Measurements from ENCODE around the gene TFPT. TPM values are rescaled to one million over a fixed set of nuclear protein-coding genes. Genes with fewer than 3 reads are reported as not detected.
A peak's percentile ranks its signal among the peaks of the same experiment; 100 is the strongest.
"Not testable (repeated sequence)": the region's sequence is repeated elsewhere in the genome, so short reads cannot be mapped to it uniquely, and the experiment has no call there.

Gene TFPT
- polyA plus RNA-seq, 1 experiment, result 18.8 TPM

DNA sequence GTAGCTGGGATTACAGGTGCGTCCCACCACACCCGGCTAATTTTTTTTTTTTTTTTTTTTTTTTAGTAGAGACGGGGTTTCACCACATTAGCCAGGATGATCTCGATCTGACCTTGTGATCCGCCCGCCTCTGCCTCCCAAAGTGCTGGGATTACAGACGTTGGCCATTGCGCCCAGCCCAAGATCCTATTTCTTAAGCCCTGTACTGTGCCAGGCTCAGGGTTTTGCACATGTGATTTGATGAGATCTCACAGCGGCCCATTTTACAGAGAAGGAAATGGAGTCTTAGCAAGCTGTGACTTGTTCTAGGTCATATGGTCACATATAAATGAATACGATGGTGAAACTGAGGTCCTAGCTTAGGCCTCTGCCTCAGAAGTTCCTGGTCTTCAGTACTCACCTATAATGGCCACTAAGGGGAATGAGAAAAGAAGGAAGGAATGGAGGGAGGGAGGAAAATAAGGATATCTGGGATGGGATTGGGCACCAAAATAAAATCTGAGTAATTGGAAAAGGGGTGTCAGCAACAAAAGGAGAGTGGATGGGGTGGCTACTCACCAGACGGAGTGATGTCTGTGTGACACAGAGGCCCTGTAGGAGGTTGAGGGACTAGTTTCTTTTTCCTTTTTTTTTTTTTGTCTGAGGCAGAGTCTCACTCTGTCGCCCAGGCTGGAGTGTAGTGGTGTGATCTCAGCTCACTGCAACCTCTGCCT is 16.1 kb downstream of the TFPT start:
- no peak for DNase-seq (ENCODE audit: low read depth)
- CTCF ChIA-PET, result no interaction called here
- Histone ChIP-seq H3K36me3 (ENCODE audit: control insufficient read depth, insufficient read depth, low read length) (no peaks in the 10 kb centered on the region; the same call in 1 of the 2 replicates), H3K4me3 (ENCODE audit: low read depth, low read length) (no peak overlapping the region), H3K27me3 (ENCODE audit: control insufficient read depth, insufficient read depth, low read length) (no peaks in the 10 kb centered on the region)
- POLR2A ChIA-PET, result no interaction called here
- TF ChIP-seq, protein P1, sequence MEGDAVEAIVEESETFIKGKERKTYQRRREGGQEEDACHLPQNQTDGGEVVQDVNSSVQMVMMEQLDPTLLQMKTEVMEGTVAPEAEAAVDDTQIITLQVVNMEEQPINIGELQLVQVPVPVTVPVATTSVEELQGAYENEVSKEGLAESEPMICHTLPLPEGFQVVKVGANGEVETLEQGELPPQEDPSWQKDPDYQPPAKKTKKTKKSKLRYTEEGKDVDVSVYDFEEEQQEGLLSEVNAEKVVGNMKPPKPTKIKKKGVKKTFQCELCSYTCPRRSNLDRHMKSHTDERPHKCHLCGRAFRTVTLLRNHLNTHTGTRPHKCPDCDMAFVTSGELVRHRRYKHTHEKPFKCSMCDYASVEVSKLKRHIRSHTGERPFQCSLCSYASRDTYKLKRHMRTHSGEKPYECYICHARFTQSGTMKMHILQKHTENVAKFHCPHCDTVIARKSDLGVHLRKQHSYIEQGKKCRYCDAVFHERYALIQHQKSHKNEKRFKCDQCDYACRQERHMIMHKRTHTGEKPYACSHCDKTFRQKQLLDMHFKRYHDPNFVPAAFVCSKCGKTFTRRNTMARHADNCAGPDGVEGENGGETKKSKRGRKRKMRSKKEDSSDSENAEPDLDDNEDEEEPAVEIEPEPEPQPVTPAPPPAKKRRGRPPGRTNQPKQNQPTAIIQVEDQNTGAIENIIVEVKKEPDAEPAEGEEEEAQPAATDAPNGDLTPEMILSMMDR (IDR thresholded peaks at IDR 0.05; ENCODE audit: insufficient read depth, low read depth, low read length), result no peak

DNA sequence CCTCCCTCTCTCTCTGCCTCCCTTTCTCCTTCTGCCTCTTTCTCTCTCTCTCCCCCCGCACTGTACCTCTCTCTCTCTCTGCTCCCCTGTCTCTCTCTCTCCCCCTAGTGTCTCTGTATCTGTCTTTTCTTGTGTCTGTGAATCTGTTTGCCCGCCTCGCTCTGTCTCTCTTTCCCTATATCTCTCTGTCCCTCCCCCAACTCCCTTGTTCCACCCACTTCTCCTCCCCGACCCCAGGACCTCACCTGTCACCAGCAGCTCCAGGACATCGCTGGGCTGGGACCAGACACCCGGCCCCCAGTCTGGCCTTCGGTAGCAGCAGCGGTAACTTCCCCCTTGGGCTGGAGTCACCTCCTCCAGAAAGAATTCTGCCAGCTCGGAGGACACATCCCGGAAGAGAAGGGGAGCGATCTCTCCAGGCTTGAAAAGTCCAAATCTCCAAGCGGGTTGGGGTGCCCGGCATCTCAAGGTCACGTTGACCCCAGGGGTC is 18.8 kb downstream of the TFPT start:
- POLR2A ChIA-PET, result interaction anchor here (0.7 kb wide), 1 partner anchor 27 kb away, joined by 5 read pairs; no protein-coding TSS in a partner anchor
- TF ChIP-seq, protein P1 (IDR thresholded peaks at IDR 0.05; ENCODE audit: insufficient read depth, low read depth, low read length), result peak; percentile 59
- H3K27me3 ChIP-seq (ENCODE audit: control insufficient read depth, insufficient read depth, low read length), result no peaks in the 10 kb centered on the region
- no peaks in the 10 kb centered on the region for H3K36me3 ChIP-seq (ENCODE audit: control insufficient read depth, insufficient read depth, low read length)
- no peak for DNase-seq (ENCODE audit: low read depth)
- CTCF ChIA-PET, result interaction anchor here (0.5 to 3.4 kb wide), 8 partner anchors 10 to 303 kb away, joined by 3 to 17 read pairs (median 4); partner anchors contain the start of genes PRPF31 and TFPT
- H3K4me3 ChIP-seq (ENCODE audit: low read depth, low read length), result peak overlapping the region; percentile 30

DNA sequence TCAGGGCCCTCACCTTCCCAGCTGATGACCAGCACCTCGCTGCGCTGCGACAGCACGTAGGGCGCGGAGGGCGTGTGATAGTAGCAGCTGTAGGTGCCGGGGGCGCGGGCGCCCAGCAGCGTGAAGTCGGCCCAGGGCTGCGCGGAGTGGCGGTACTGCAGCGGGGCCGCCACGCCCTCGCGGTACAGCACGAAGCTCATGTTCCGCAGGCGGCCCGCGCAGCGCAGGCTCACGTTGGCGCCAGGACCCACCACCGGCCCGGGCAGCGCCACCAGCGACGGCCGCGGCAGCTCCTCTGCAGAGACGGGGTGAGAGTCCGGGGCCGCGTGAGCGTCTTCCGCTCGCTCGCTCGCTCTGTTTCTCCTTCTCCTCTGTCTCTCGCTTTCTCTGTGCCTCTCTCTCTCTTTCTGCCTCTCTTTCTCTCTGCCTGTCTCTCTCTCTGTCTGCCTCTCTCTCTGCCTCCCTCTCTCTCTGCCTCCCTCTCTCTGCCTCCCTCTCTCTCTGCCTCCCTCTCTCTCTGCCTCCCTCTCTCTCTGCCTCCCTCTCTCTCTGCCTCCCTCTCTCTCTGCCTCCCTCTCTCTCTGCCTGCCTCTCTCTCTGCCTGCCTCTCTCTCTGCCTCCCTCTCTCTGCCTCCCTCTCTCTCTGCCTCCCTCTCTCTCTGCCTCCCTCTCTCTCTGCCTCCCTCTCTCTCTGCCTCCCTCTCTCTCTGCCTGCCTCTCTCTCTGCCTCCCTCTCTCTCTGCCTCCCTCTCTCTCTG is 19.4 kb downstream of the TFPT start:
- not testable (repeated sequence) for DNase-seq (ENCODE audit: low read depth); H3K27me3 ChIP-seq (ENCODE audit: control insufficient read depth, insufficient read depth, low read length); H3K36me3 ChIP-seq (ENCODE audit: control insufficient read depth, insufficient read depth, low read length)
- ChIA-PET POLR2A (interaction anchor here (0.6 to 0.9 kb wide), 2 partner anchors 60 to 296 kb away, joined by 3 read pairs; no protein-coding TSS in a partner anchor), CTCF (interaction anchor here (1.1 to 3.4 kb wide), 5 partner anchors 64 to 303 kb away, joined by 3 to 17 read pairs (median 6); no protein-coding TSS in a partner anchor)
- peak overlapping the region; percentile 29 for H3K4me3 ChIP-seq (ENCODE audit: low read depth, low read length)

DNA sequence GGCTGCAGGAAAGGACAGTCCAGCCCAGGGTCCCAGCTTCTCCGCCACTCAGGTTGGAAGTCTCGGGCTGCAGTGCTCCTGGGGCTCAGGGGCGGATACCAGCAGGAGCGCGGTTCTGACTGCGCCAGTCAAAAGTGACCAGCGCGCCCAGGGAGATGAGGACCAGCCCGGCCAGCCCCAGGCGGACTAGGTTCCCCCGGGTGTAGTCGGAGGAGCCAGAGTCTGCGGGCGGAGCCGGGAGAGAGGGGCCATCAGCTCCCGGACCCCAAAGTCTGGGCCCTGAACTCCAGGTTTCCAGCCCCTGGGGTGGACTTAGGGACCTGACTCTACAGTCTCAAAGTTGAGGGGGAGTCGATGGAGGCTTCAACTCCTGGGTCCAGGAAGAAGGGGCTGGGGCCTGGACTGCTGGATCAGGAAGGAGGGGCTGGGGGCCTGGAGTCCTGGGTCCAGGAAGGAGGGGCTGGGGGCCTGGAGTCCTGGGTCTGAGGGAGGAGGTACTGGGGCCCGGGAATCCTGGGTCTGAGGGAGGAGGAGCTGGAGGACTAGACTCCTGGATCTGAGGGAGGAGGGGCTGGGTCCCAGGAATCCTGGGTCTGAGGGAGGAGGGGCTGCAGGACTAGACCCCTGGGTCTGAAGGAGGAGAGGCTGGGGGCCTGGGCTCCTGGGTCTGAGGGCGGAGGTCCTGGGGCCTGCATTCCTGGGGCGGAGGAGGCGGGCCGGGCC is 20.2 kb downstream of the TFPT start:
- ChIA-PET POLR2A (interaction anchor here (0.6 to 0.9 kb wide), 2 partner anchors 60 to 295 kb away, joined by 3 read pairs; no protein-coding TSS in a partner anchor), CTCF (interaction anchor here (1.1 to 3.4 kb wide), 5 partner anchors 64 to 302 kb away, joined by 3 to 17 read pairs (median 6); no protein-coding TSS in a partner anchor)
- DNase-seq (ENCODE audit: low read depth), result no peak
- no peaks in the 10 kb centered on the region for H3K36me3 ChIP-seq (ENCODE audit: control insufficient read depth, insufficient read depth, low read length)
- peak overlapping the region; percentile 29 for H3K4me3 ChIP-seq (ENCODE audit: low read depth, low read length)
- TF ChIP-seq, protein P1 (IDR thresholded peaks at IDR 0.05; ENCODE audit: insufficient read depth, low read depth, low read length), result no peak
- no peaks in the 10 kb centered on the region for H3K27me3 ChIP-seq (ENCODE audit: control insufficient read depth, insufficient read depth, low read length)

DNA sequence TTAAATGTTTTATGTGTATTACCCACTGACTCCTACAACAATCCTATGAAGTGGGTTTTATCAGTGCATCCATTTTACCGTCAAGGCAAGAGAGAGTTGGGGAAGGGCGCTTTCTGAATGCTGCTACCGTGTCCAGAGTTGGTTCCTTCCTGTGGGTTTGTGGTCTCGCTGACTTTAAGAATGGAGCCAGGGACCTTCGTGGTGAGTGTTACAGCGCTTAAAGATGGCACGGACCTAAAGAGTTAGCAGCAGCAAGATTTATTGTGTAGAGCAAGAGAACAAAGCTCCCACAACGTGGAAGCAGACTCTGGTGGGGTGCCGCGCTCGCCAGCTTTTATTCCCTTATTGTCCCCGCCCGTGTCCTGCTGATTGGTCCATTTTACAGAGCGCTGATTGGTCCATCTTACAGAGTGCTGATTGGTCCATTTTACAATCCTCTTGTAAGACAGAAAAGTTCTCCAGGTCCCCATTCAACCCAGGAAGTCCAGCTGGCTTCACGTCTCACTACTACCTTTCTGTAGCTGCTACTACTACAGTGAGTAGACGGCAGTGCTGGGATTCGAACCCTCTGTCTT is 20.9 kb downstream of the TFPT start:
- Histone ChIP-seq H3K27me3 (ENCODE audit: control insufficient read depth, insufficient read depth, low read length) (no peaks in the 10 kb centered on the region), H3K36me3 (ENCODE audit: control insufficient read depth, insufficient read depth, low read length) (no peaks in the 10 kb centered on the region), H3K4me3 (ENCODE audit: low read depth, low read length) (no peak overlapping the region)
- ChIA-PET POLR2A (no interaction called here), CTCF (interaction anchor here (1.1 to 3.4 kb wide), 5 partner anchors 63 to 301 kb away, joined by 3 to 17 read pairs (median 6); no protein-coding TSS in a partner anchor)
- DNase-seq (ENCODE audit: low read depth), result no peak
- TF ChIP-seq, protein P1 (IDR thresholded peaks at IDR 0.05; ENCODE audit: insufficient read depth, low read depth, low read length), result no peak
